Measurements from ENCODE around the gene GUCY1A1. TPM values are rescaled to one million over a fixed set of nuclear protein-coding genes. Genes with fewer than 3 reads are reported as not detected.

Gene GUCY1A1
- not detected for total RNA-seq
- not detected for polyA plus RNA-seq
- 0 to 1.8 (median 0.12) reads per million in 6 experiments for total RNA-seq

GRCh38 chr4:155666344-155667221 lies at the start of gene GUCY1A1:
Gene GUCY1A1, plus strand, starts transcription at chr4:155666848. Its CDS starts 30,020 bp downstream, at chr4:155696868.
- peaks cover 29 to 74% (median 45%) of the 10 kb centered on the region in 5 donors for H3K27me3 Mint-ChIP-seq
- ATAC-seq, result peak in 1 of 2 donors; percentile 12
- H3K4me3 Mint-ChIP-seq, result peak within 1 kb of the TSS; percentile 55 to 92 (median 82)
- H3K36me3 Mint-ChIP-seq, result no peaks in the 10 kb centered on the region
- POLR2A ChIA-PET, result no interaction called here
- no peak for DNase-seq
- H3K27ac Mint-ChIP-seq, result peak within 1 kb of the TSS in 1 of 10 donors; percentile 50
- H3K4me1 Mint-ChIP-seq, result peaks cover 6 to 25% (median 16%) of the 10 kb centered on the region in 4 donors
- H3K9me3 Mint-ChIP-seq, result peaks cover 0 to 3% (median 0%) of the 10 kb centered on the region in 9 donors

DNA sequence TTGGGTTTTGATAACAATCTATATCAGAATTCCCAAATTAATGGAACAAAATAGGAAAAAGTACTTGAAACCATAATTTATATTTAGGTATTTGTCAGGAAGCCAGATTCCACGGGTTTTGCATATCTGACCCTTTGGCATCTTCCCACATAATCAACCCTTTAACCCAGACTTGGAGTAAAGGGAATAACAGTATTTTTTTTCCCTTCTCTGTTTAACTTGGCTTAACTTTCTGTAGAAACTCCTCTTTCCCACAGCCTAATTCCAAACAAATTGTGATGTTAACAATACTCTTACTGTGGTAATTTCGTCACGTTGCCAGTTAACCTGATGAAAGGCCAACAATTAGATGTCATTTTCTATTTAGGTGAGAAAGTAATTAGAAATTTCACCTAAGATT lies 49.4 kb upstream of the GUCY1A1 start:
- Mint-ChIP-seq H3K4me1 (peaks cover 0 to 6% (median 0%) of the 10 kb centered on the region in 4 donors), H3K9me3 (no peaks in the 10 kb centered on the region), H3K36me3 (no peaks in the 10 kb centered on the region), H3K27ac (no peak overlapping the region), H3K4me3 (no peak overlapping the region), H3K27me3 (peaks cover 0 to 3% (median 0%) of the 10 kb centered on the region in 5 donors)
- DNase-seq, result no peak
- no peak for ATAC-seq
- POLR2A ChIA-PET, result no interaction called here

GRCh38 chr4:155618183-155618838 lies 48.3 kb upstream of the GUCY1A1 start:
- POLR2A ChIA-PET, result no interaction called here
- DNase-seq (no peak), ATAC-seq (no peak)
- Mint-ChIP-seq H3K36me3 (no peaks in the 10 kb centered on the region), H3K27ac (no peak overlapping the region), H3K4me3 (no peak overlapping the region), H3K27me3 (peaks cover 0 to 3% (median 0%) of the 10 kb centered on the region in 5 donors), H3K9me3 (no peaks in the 10 kb centered on the region), H3K4me1 (peaks cover 0 to 6% (median 0%) of the 10 kb centered on the region in 4 donors)

DNA sequence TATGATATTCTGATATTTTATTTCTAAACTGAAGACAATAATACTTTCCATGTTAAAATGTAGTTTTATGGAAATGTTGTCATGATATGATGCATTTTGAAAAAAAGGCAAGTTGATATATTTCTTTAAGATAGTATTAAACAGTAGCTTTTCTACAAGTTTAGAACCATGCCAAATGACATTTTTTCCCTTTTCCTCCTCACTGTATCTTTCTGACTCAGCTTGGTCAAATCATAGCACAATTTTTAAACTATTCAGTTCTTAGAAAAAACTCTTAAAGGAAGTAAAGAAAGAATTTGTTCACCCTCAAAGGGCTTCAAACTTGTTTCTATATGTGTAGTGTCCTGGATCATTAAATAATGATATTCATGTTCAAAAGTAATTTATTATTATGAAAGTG lies 46.0 kb upstream of the GUCY1A1 start:
- DNase-seq, result no peak
- no peak overlapping the region for H3K4me3 Mint-ChIP-seq

DNA sequence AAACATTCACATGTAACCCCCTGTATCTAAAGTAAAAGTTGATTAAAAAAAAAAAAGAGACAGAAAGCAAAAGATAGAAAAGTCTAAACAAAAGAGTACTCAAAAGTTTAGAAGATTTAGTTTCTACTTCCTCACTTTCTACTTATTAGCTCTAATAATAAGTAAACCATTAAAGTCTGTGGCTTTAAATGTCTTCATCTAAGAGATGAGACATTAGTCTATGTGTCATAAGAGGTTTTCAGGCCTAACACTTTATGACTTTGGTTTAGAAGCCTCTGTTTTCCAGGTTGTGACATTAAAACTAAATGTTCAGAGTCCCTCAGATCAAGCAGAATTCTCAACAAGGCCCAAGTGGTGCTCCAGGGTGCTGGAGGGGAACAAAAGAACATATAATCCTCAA lies 42.2 kb upstream of the GUCY1A1 start:
- POLR2A ChIA-PET, result no interaction called here

More for the DNA sequence above, 46.0 kb upstream of the GUCY1A1 start:
- Mint-ChIP-seq H3K4me1 (peaks cover 0 to under 1% (median 0%) of the 10 kb centered on the region in 4 donors), H3K27me3 (peaks cover 0 to 3% (median 0%) of the 10 kb centered on the region in 5 donors), H3K9me3 (no peaks in the 10 kb centered on the region), H3K27ac (no peak overlapping the region), H3K36me3 (no peaks in the 10 kb centered on the region)
- ATAC-seq, result no peak
- POLR2A ChIA-PET, result no interaction called here

DNA sequence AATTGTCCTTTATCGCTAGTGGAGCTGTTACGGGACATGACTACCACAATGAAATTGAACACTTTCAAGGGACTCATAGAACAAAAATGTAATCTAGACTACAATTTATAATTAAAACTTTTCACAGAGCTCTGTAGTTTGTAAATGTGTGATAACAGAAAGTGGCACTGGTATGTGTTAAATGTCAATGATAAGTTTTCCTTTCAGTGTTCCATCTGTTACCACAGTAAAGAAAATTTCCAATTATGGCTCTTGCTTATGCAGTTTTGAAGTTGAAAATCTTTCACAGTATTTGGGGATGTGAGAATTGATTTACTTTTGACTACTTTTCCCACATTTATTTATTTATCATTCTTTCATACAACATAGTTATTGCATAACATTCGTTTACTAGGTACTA lies 40.1 kb upstream of the GUCY1A1 start:
- Mint-ChIP-seq H3K36me3 (no peaks in the 10 kb centered on the region), H3K27me3 (peaks cover 0 to 1% (median 0%) of the 10 kb centered on the region in 5 donors), H3K4me3 (no peak overlapping the region), H3K27ac (no peak overlapping the region), H3K4me1 (no peaks in the 10 kb centered on the region), H3K9me3 (no peaks in the 10 kb centered on the region)
- ATAC-seq (no peak), DNase-seq (no peak)
- POLR2A ChIA-PET, result no interaction called here

More for the DNA sequence above, 42.2 kb upstream of the GUCY1A1 start:
- no peaks in the 10 kb centered on the region for H3K36me3 Mint-ChIP-seq
- H3K4me1 Mint-ChIP-seq, result no peaks in the 10 kb centered on the region
- no peak for DNase-seq
- no peaks in the 10 kb centered on the region for H3K9me3 Mint-ChIP-seq
- no peak for ATAC-seq
- H3K27me3 Mint-ChIP-seq, result peaks cover 0 to 1% (median 0%) of the 10 kb centered on the region in 5 donors
- H3K27ac Mint-ChIP-seq, result no peak overlapping the region
- no peak overlapping the region for H3K4me3 Mint-ChIP-seq

DNA sequence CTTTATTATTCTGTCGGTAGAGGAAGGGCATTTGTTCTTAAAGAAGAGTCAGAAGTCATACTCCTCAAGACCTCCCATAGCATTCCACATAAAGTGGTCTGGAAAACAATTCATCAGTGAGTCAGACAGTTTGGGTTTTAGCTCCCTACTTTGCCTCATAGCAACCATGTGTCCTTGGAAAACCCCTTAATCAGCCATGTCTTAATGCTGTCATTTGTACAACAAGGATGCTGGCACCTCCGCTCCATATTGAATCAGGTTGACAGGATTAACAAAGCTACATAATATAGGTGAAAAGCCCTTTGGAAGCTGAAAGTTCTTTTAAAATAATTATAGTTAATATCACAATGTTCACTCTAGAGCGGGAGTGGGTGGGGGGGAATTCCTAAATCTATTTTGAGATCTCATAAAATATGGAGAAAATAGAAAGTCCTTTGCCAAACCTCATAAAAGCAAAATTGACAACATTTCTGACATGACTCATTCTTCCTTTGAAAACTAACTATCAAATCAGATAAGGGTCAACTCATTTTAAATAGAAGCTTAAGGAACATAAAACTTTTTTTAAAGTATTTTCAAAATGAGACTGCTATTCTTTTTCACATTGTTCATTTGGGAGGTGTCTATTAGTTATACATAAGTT lies 37.3 kb upstream of the GUCY1A1 start:
- Mint-ChIP-seq H3K27ac (no peak overlapping the region), H3K4me1 (no peaks in the 10 kb centered on the region), H3K36me3 (no peaks in the 10 kb centered on the region), H3K4me3 (no peak overlapping the region), H3K9me3 (peaks cover 0 to under 1% (median 0%) of the 10 kb centered on the region in 9 donors), H3K27me3 (no peaks in the 10 kb centered on the region)
- POLR2A ChIA-PET, result no interaction called here
- DNase-seq (no peak), ATAC-seq (no peak)

DNA sequence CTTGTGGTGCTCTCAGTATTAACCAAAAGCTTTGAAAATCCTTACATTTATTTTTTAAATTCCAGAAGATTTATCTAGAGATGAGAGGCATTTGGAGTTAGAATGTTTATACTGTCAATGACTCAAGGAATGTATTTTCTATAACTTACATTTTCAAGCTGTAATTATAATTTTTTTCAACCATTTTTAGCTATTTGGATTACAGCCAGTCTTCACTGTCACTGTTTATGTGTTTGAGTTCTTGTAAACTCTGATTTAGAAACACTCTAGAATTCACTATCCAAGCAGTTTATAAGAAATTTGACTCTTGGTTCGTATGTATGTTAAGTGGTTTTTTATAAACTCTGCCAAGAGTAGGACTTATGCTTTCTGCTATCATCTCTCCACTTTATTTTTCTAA lies 36.7 kb upstream of the GUCY1A1 start:
- Mint-ChIP-seq H3K27ac (no peak overlapping the region), H3K9me3 (peaks cover 0 to 3% (median 0%) of the 10 kb centered on the region in 9 donors), H3K4me1 (no peaks in the 10 kb centered on the region), H3K4me3 (no peak overlapping the region), H3K36me3 (no peaks in the 10 kb centered on the region), H3K27me3 (peaks cover 0 to 2% (median 0%) of the 10 kb centered on the region in 5 donors)
- POLR2A ChIA-PET, result no interaction called here
- ATAC-seq (no peak), DNase-seq (no peak)

DNA sequence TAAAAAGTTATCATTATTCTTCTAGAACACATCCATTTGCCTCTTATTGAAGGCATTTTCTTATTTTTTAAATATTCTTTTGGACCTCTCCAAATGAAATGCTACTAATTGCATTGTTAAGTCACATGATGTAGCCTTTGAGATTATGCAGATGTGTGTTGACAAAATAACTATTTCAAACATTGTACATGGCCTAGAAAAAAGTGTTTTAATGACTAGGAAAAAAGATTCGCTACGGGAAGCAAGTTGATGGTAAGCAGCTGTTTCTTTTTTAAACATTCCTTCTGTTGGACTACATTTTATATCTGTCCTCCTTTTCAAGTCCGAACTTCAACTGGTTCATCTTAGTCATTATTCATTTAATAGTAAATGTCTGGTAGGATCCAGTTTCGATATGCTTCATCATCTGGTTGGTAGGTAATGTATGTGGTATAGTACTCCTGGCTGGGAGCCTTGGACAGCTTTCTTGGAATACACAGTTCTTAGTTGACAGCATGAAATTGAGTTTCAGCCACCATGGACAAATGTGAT lies 34.3 kb upstream of the GUCY1A1 start:
- H3K27ac Mint-ChIP-seq, result no peak overlapping the region
- no peak for DNase-seq

GRCh38 chr4:155638195-155638965 lies 28.3 kb upstream of the GUCY1A1 start:
- H3K27ac Mint-ChIP-seq, result no peak overlapping the region
- peaks cover 0 to 3% (median 0%) of the 10 kb centered on the region in 9 donors for H3K9me3 Mint-ChIP-seq
- POLR2A ChIA-PET, result no interaction called here
- DNase-seq (no peak), ATAC-seq (no peak)
- H3K36me3 Mint-ChIP-seq, result peaks cover 0 to 4% (median 0%) of the 10 kb centered on the region in 3 donors
- peak overlapping the region in 4 of 10 donors; percentile 2 to 22 (median 12) for H3K4me3 Mint-ChIP-seq
- H3K27me3 Mint-ChIP-seq, result peaks cover 0 to 8% (median 4%) of the 10 kb centered on the region in 5 donors
- peaks cover 2 to 21% (median 7%) of the 10 kb centered on the region in 4 donors for H3K4me1 Mint-ChIP-seq

More for the DNA sequence above, 34.3 kb upstream of the GUCY1A1 start:
- ATAC-seq, result no peak
- POLR2A ChIA-PET, result no interaction called here
- Mint-ChIP-seq H3K4me1 (no peaks in the 10 kb centered on the region), H3K4me3 (no peak overlapping the region), H3K27me3 (peaks cover 0 to 8% (median 4%) of the 10 kb centered on the region in 5 donors), H3K36me3 (no peaks in the 10 kb centered on the region), H3K9me3 (peaks cover 0 to 3% (median 0%) of the 10 kb centered on the region in 9 donors)

- ATAC-seq (no peak), DNase-seq (peak in 3 of 10 donors; percentile 3 to 13 (median 9))
- H3K36me3 Mint-ChIP-seq, result peaks cover 0 to 4% (median 0%) of the 10 kb centered on the region in 3 donors
- H3K4me3 Mint-ChIP-seq, result no peak overlapping the region
- H3K27me3 Mint-ChIP-seq, result peaks cover 0 to 7% (median 4%) of the 10 kb centered on the region in 5 donors
- peaks cover 0 to 2% (median 0%) of the 10 kb centered on the region in 9 donors for H3K9me3 Mint-ChIP-seq
- POLR2A ChIA-PET, result no interaction called here
- H3K27ac Mint-ChIP-seq, result peak overlapping the region in 1 of 10 donors; percentile 27
- peaks cover 2 to 21% (median 7%) of the 10 kb centered on the region in 4 donors for H3K4me1 Mint-ChIP-seq
Observed at GRCh38 chr4:155639704-155640523, 26.7 kb upstream of the GUCY1A1 start.

Data from naive thymus-derived CD8-positive, alpha-beta T cell (primary cell).